Measurements from ENCODE around the gene KIF9.
"Not testable (repeated sequence)": the region's sequence is repeated elsewhere in the genome, so short reads cannot be mapped to it uniquely, and the experiment has no call there.

The KIF9 gene

DNA sequence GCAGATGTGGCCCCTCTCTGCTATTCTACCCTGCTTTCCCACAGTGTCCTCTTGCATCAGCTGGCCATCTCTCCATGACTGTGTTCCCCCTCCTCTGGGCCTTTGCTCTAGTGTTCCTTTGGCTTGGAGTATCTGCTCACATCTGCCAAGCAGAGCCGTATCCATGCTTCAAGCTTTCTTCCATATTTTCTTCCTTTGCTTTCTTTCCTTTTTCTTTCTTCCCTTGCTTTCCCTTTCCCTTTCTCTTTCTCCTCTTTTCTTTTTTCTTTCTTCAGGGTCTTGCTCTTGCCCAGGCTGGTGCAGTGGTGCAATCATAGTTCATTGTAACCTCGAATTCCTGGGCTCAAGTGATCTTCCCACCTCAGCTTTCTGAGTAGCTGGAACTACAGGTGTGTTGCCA is 12.7 kb upstream of the KIF9 start:
- H3K4me3 ChIP-seq (ENCODE audit: low read depth, low read length): no peak overlapping the region

GRCh38 chr3:47294392-47294791 is 11.8 kb upstream of the KIF9 start:
- no peak overlapping the region for H3K4me3 ChIP-seq (ENCODE audit: low read depth, low read length)
- DNase-seq (ENCODE audit: low read depth): no peak

More for the DNA sequence above, 12.7 kb upstream of the KIF9 start:
- DNase-seq (ENCODE audit: low read depth): no peak

DNA sequence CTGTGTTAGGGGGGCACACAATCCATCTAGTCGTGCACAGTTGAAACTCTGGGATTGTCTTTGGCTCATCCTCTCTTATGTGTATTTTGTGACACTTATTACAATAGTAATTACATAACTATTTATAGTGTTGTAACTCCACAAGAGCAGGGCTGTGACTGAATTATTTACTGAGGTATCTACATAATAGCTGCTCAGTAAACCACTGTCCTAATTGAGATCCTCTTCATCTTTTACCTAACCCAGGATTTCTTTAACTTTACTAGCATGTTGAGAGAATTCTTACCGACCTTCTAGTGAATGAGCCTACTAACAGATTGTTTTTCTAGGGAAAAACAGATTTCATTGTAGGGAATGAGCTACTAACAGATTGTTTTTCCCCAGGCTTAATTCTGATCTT is 11.2 kb upstream of the KIF9 start:
- no peak overlapping the region for H3K4me3 ChIP-seq (ENCODE audit: low read depth, low read length)
- DNase-seq (ENCODE audit: low read depth): no peak

DNA sequence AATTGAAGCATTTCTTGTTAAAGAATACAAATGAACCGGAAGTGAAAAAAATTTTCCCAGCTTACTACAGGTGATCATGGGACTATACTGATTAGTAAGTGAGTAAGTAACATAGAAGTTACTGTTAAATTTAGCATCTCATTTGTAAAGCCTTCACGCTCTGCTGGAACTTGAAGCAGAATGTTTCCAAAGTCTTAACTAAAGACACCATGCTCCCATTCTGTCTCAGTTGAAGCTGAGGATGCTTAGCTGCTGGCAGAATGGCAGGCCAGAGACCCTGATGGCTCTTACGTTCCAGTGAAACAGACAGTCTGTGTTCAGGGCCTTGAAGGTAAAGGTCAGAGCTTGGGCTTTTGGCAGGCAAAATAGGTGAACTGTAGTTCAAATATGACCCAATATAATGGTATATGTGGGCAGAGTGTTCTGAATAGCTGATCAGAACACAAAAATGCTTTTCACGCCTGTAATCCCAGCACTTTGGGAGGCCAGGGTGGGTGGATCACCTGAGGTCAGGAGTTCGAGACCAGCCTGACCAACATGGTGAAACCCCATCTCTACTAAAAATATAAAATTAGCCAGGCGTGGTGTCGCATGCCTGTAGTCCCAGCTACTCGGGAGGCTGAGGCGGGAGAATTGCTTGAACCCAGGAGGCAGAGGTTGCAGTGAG is 9.3 kb upstream of the KIF9 start:
- DNase-seq (ENCODE audit: low read depth); H3K4me3 ChIP-seq (ENCODE audit: low read depth, low read length): not testable (repeated sequence)

GRCh38 chr3:47291158-47291753 is 8.7 kb upstream of the KIF9 start:
- DNase-seq (ENCODE audit: low read depth): no peak
- H3K4me3 ChIP-seq (ENCODE audit: low read depth, low read length): no peak overlapping the region

DNA sequence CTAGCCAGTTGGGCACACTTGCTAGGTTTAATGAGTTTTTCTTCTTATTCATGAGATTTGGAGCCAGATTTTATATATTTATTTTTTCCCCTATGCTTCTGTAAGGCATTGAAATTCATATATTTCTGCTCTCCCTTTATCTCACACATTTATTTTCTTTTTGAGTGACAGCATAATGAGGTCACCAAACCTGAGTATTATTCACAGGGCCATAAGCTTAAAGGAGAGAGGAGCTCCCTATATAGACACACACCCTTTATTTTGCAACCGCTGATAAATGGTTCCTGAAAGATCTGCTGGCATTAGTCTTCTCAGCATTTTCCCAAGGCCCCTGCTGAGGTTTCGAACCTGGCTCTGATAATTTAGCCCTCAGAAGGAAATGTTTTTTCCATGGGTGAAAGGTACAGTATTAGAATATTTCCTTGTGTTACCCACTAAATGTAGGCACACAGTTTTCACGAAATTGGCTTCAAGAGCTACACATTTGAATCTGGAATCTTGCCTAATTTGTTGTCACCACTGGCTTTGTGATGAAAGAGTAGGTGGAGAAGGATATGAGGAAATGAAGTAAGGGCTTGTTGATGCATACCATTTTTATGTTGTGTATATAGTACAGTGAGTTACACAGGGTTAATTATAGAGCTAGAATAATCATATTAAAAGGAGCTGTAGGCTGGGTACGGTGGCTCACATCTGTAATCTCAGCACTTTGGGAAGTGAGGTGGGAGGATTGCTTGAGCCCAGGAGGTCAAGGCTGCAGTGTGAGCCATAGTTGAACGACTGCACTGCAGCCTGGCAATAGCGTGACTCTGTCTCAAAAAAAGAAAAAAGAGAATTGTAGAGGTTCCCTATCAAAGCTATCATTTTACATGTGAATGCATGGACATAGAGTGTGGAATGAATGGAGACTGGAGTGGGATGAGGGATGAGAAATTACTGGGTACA is 6.6 kb upstream of the KIF9 start:
- H3K4me3 ChIP-seq (ENCODE audit: low read depth, low read length): no peak overlapping the region
- no peak for DNase-seq (ENCODE audit: low read depth)

DNA sequence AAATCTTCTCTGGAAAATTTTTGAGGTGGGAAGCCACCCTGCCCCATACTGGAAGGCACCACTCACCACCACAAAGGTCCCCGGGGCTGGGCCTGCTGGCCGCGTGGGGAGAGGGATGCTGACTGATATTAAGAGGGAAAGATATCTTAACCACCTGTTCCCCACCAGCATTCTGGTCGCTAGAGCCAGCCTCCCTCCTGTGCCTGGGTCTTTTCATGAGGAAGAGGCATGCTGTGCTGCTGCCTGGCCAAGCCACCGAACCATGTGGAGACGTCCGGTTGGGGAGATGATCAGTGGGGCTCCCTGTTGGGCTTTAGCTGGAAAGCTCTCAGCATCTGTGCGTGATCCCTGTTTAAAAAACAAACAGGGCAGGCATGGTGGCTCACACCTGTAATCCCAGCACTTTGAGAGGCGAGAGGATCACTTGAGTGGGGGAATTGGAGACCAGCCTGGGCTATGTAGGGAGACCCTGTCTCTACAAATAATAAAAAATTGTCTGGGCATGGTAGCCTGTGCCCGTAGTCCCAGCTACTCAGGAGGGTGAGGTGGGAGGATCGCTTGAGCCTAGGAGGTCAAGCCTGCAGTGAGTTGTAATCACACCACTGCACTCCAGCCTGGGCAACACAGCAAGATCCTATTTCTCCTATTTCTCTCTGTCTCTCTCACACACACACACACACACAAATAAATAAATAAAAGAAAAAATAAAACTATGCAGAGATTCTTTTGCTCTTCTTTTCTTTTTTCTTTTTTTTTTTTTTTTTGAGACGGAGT is 1.2 kb upstream of the KIF9 start:
- no peak for DNase-seq (ENCODE audit: low read depth)
- H3K4me3 ChIP-seq (ENCODE audit: low read depth, low read length): peak overlapping the region; percentile 87

DNA sequence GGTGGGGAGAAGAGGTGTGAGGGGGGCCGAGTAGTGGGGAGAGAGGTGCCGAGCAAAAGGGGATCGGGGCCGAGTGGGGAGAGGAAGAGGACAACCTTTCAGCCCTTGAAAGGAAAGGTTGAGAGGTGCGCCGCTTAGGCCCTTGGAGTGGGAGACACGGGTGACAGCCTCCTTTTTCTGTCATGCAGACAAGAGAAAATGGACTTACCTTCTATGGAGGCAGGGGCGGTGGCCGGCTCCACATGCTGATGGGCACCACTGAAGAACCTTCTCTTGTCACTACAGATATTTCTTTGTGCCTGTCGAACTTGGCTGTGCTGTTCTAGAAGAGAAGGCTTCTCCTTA is 566 bp upstream of the KIF9 start:
- DNase-seq (ENCODE audit: low read depth): no peak
- peak overlapping the region; percentile 87 for H3K4me3 ChIP-seq (ENCODE audit: low read depth, low read length)

DNA sequence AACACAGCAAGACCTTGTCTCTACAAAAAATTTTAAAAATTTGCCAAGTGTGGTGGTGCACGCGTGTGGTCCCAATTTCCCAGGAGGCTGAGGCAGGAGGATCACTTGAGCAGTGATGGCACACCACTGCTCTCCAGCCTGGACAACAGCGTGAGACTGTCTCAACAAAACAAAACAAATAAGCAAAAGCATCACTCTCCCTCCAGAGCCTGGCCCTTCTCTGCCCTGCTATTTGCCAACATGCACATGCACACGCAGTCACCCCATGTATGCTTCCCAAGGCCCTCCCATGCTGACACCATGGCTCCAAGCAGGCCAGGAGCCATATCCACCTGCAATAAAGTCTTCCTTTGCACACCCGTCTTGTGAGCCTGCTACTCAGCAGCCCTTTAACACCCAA is 2.1 kb downstream of the KIF9 start:
- no peak for DNase-seq (ENCODE audit: low read depth)

GRCh38 chr3:47276558-47276957 is 6.0 kb downstream of the KIF9 start:
- DNase-seq (ENCODE audit: low read depth): no peak
- no peak overlapping the region for H3K4me3 ChIP-seq (ENCODE audit: low read depth, low read length)

More for the DNA sequence above, 2.1 kb downstream of the KIF9 start:
- H3K4me3 ChIP-seq (ENCODE audit: low read depth, low read length): no peak overlapping the region

DNA sequence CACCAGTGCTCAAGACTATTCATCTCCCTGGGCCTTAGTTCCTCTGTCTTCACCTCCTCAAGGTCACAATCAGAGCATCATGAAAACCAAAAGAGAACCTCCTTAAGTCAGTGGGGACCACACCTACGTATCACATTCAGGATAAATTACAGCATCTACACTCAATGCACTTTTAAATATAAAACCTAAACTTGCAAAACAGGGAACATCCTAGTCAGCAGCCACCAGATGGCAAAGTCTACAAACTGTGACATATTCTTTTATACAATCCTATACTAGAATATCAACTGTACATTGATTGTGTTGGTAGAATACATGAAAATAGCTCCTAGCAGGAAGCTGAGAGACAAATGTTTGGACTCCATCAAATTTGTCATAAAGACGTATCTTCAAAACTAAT is 7.9 kb downstream of the KIF9 start:
- H3K4me3 ChIP-seq (ENCODE audit: low read depth, low read length): no peak overlapping the region
- DNase-seq (ENCODE audit: low read depth): no peak

DNA sequence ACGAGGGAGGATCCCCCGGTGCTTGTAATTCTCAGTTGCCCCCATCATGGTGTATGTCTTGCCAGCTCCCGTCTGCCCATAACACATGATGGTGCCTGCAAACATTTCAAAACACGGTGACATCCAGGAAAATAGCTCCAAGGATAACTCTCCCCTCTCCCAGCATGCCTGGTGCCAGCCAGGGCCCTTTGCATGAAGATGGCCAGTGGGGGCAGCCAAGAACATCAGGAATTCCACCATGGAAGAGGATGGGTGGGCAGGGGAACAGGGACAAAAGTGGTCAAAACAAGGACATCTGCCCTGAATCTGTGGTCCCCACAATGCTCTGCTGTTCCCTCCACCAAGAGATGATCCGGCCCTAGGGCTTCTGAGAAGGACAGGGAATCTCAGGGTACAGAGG is 9.0 kb downstream of the KIF9 start:
- H3K4me3 ChIP-seq (ENCODE audit: low read depth, low read length): no peak overlapping the region
- DNase-seq (ENCODE audit: low read depth): no peak

DNA sequence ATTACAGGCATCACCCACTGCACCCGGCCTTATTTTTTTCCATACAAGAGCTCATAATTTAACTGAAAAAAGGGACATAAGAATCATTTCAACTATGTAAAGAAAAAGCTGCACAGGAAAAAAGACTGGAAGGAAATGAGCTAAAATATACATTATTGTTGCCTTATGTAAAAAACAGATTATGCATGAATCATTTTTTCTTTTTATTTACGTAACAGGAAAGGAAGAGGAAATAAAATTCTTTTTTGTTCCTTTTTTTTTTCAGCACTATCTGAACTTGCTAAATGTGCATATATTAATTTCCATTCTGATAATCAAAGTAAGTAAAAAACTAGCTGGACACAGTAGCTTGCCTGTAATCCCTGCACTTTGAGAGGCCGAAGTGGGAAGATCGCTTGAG is 12.1 kb downstream of the KIF9 start:
- no peak overlapping the region for H3K4me3 ChIP-seq (ENCODE audit: low read depth, low read length)
- DNase-seq (ENCODE audit: low read depth): no peak

DNA sequence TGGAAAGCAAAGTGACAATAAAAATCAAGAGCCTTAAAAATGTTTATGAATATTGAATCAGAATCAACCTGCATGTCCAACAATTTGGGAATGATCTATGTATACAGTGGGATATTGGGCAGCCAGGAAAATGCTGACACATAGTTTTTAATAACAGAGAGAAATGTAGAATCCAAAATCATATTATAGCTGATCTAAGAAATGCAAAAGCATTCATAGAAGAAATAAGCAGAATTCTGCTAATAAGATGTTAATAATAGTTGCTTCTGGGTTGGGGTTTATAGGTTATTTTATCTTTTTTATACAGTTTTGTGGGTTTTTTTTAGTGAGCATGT is 15.1 kb downstream of the KIF9 start:
- DNase-seq (ENCODE audit: low read depth): no peak
- no peak overlapping the region for H3K4me3 ChIP-seq (ENCODE audit: low read depth, low read length)

GRCh38 chr3:47266709-47267489 is 15.7 kb downstream of the KIF9 start:
- H3K4me3 ChIP-seq (ENCODE audit: low read depth, low read length): no peak overlapping the region
- DNase-seq (ENCODE audit: low read depth): peak; percentile 85

DNA sequence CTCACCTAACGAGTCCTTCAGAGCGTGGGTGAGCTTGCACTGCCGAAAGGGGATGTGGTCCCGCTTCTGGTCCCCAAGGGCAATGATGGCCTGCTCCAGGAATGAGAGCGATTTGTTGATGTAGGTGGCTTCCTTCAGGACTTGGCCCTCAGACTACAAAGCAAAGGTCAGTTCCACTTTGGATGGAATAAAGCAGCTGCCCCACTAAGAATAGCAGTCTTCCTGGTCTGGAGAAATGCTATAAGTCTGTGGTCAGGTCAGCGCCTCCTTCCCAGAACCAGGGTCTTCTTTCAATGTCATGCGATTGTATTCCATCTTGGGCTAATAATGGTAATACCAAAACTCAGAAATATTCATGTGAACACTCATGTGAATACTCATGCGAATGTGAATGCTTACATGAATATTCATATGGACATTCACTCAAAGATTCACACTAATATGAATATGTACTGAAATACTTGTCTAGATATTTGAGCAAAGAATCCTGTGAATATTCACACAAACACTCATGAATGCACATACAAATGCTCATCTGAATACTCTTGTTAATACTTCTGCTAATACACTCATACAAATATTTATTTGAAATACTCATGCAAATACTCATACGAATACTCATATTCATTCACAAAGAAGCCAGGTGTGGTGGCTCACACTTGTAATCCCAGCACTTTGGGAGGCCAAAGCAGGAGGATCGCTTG is 16.7 kb downstream of the KIF9 start:
- H3K4me3 ChIP-seq (ENCODE audit: low read depth, low read length): no peak overlapping the region
- no peak for DNase-seq (ENCODE audit: low read depth)

DNA sequence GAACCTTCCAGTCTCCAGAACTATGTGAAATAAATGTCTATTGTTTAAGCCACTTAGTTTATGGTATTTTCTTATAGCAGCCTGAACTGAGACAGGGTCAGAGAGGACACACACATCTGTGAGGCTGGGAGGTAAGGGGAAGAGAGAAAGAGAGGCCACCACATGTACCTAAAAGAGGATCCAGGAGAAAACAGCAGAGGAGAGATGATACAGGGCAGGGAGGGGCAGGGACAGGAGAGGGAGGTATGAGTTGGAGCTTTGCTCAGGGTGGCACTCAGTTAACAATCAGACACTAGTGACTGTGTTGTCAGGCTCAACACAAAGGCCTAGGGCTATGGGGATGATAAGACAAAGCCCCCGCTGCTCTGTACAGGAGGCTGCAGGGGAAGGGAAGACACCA is 17.6 kb downstream of the KIF9 start:
- DNase-seq (ENCODE audit: low read depth): no peak
- H3K4me3 ChIP-seq (ENCODE audit: low read depth, low read length): no peak overlapping the region

- no peak for DNase-seq (ENCODE audit: low read depth)
- no peak overlapping the region for H3K4me3 ChIP-seq (ENCODE audit: low read depth, low read length)
These were observed 21.3 kb downstream of the KIF9 start for GRCh38 chr3:47261301-47261700.

GRCh38 chr3:47260605-47261004 is 22.0 kb downstream of the KIF9 start:
- H3K4me3 ChIP-seq (ENCODE audit: low read depth, low read length): no peak overlapping the region

More at GRCh38 chr3:47260605-47261004, 22.0 kb downstream of the KIF9 start:
- no peak for DNase-seq (ENCODE audit: low read depth)

Data from skeletal muscle cell (primary cell).